HEK293T (cell line): ENCODE measurements around the gene TIAM1.

Experiments
- ARNT ChIP-seq: fragments of 450-650 bp; IDR thresholded peaks from 2 replicates; pipeline ENCODE4 v1.6.1; 2017; ENCODE audit warnings: mild to moderate bottlenecking
- BHLHE40 ChIP-seq: fragments of 450-650 bp; IDR thresholded peaks from 2 replicates; pipeline ENCODE4 v1.6.1; 2016; ENCODE audit warnings: mild to moderate bottlenecking, moderate library complexity, borderline replicate concordance
- ELF4 ChIP-seq: fragments of 450-650 bp; IDR thresholded peaks from 2 replicates; pipeline ENCODE4 v1.6.1; 2017; ENCODE audit warnings: antibody characterized with exemption
- FOXA1 ChIP-seq: fragments of 450-650 bp; IDR thresholded peaks from 2 replicates; pipeline ENCODE4 v1.6.1; 2016; ENCODE audit warnings: mild to moderate bottlenecking
- HDGF ChIP-seq: fragments of 450-650 bp; IDR thresholded peaks from 2 replicates; pipeline ENCODE4 v1.6.1; 2017; ENCODE audit warnings: antibody characterized with exemption, borderline replicate concordance
- SP1 ChIP-seq: fragments of 450-650 bp; IDR thresholded peaks from 2 replicates; pipeline ENCODE4 v1.6.1; 2017
- SUZ12 ChIP-seq: fragments of 450-650 bp; IDR thresholded peaks from 2 replicates; pipeline ENCODE4 v1.6.1; 2016; ENCODE audit warnings: mild to moderate bottlenecking
- ZNF384 ChIP-seq: fragments of 450-650 bp; IDR thresholded peaks from 2 replicates; pipeline ENCODE4 v1.6.1; 2016
- TF ChIP-seq, protein P1 (sequence below): fragments of 450-650 bp; IDR thresholded peaks from 2 replicates; pipeline ENCODE4 v1.6.1; 2016

DNA sequence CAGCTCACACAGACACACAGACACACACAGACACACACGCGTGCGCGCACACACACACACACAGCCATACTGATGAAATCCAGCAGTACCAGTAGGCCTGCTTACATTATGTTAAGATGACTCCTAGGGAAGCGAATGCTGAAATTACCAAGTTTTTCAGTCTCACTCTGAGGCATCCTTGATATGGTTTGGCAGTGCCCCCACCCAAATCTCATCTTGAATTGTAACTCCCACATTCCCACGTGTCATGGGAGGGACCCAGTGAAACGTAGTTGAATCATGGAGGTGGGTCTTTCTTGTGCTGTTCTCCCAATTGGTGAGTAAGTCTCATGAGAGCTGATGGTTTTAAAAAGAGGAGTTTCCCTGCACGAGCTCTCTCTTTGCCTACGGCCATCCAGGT, 64.1 kb downstream of the TIAM1 start:
- TF ChIP-seq, protein P1, sequence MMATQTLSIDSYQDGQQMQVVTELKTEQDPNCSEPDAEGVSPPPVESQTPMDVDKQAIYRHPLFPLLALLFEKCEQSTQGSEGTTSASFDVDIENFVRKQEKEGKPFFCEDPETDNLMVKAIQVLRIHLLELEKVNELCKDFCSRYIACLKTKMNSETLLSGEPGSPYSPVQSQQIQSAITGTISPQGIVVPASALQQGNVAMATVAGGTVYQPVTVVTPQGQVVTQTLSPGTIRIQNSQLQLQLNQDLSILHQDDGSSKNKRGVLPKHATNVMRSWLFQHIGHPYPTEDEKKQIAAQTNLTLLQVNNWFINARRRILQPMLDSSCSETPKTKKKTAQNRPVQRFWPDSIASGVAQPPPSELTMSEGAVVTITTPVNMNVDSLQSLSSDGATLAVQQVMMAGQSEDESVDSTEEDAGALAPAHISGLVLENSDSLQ, result no peak
- no peak for TF ChIP-seq HDGF
- TF ChIP-seq ZNF384, result no peak
- no peak for TF ChIP-seq FOXA1
- no peak for TF ChIP-seq BHLHE40
- TF ChIP-seq SUZ12, result no peak
- TF ChIP-seq SP1, result no peak
- no peak for TF ChIP-seq ARNT
- TF ChIP-seq ELF4, result no peak
